T-helper 17 cell (primary cell): ENCODE results near the gene SLFNL1. TPM values are rescaled to one million over a fixed set of nuclear protein-coding genes. Genes with fewer than 3 reads are reported as not detected.
A peak's percentile ranks its signal among the peaks of the same experiment; 100 is the strongest.

Experiments
- ATAC-seq: fragments of 150-1000 bp; cut with Tn5 transposase; 2 replicates; pipeline ENCODE4 v1.10.0; 2021; ENCODE audit warnings: mild to moderate bottlenecking, moderate library complexity
- DNase-seq, 3 donors: peaks; one replicate each; pipeline versions ENCODE4 v3.0.0 to v3.0.0-alpha.2; 2020 to 2021
- H3K9me3 ChIP-seq: one replicate; pipeline ENCODE4 v1.7.0; 2013; ENCODE audit warnings: low read length, mild to moderate bottlenecking; ENCODE audit not compliant: control insufficient read depth, poor library complexity, severe bottlenecking
- H3K27ac Mint-ChIP-seq: one replicate; pipeline ENCODE4 v1.8.0; 2022; ENCODE audit warnings: mild to moderate bottlenecking, moderate library complexity, mixed read lengths
- H3K27me3 Mint-ChIP-seq: one replicate; pipeline ENCODE4 v1.8.0; 2022; ENCODE audit warnings: mixed read lengths
- H3K36me3 Mint-ChIP-seq: one replicate; pipeline ENCODE4 v1.8.0; 2022; ENCODE audit warnings: low read depth, mixed read lengths
- H3K4me1 Mint-ChIP-seq: one replicate; pipeline ENCODE4 v1.8.0; 2022; ENCODE audit warnings: mild to moderate bottlenecking, mixed read lengths
- H3K4me3 Mint-ChIP-seq: one replicate; pipeline ENCODE4 v1.8.0; 2022; ENCODE audit warnings: mild to moderate bottlenecking, moderate library complexity, mixed read lengths
- total RNA-seq, 4 donors: library from RNA in 2 of 4; stranded (reverse) in 2 of 4; gene quantifications; one replicate each; pipeline ENCODE4 v1.2.3 and lab custom pipeline; 2022 to 2026

SLFNL1 gene
- total RNA-seq (under 1 TPM; 0.18 to 0.22 TPM), total RNA-seq (lab: John Stamatoyannopoulos, UW) (0.30 to 0.58 reads per million in 2 donors)

- peak within 1 kb of the TSS; percentile 68 for H3K27ac Mint-ChIP-seq
- ATAC-seq, result peak; percentile 13
Measured at GRCh38 chr1:41021526-41022308, at the start of gene SLFNL1. TSS of gene SLFNL1 (minus strand) at chr1:41021725. CDS start at chr1:41020660, 1,065 bp downstream.

GRCh38 chr1:41056907-41057306 is 35.4 kb upstream of the SLFNL1 start:
- Mint-ChIP-seq H3K36me3 (peaks cover 10% of the 10 kb centered on the region), H3K27me3 (no peaks in the 10 kb centered on the region), H3K27ac (no peak overlapping the region), H3K4me1 (peaks cover 5% of the 10 kb centered on the region), H3K4me3 (no peak overlapping the region)
- no peaks in the 10 kb centered on the region for H3K9me3 ChIP-seq
- ATAC-seq (no peak), DNase-seq (no peak)

More at GRCh38 chr1:41021526-41022308, at the start of gene SLFNL1:
- Mint-ChIP-seq H3K4me1 (peaks cover 15% of the 10 kb centered on the region), H3K27me3 (no peaks in the 10 kb centered on the region), H3K36me3 (no peaks in the 10 kb centered on the region), H3K4me3 (no peak within 1 kb of the TSS)
- DNase-seq, result no peak
- H3K9me3 ChIP-seq, result no peaks in the 10 kb centered on the region

GRCh38 chr1:41053316-41053715 is 31.8 kb upstream of the SLFNL1 start:
- H3K27me3 Mint-ChIP-seq, result no peaks in the 10 kb centered on the region
- H3K4me3 Mint-ChIP-seq, result no peak overlapping the region
- H3K4me1 Mint-ChIP-seq, result peaks cover 9% of the 10 kb centered on the region
- H3K36me3 Mint-ChIP-seq, result peaks cover 12% of the 10 kb centered on the region
- DNase-seq, result no peak
- H3K27ac Mint-ChIP-seq, result no peak overlapping the region
- no peak for ATAC-seq
- no peaks in the 10 kb centered on the region for H3K9me3 ChIP-seq

GRCh38 chr1:41051022-41051421 is 29.5 kb upstream of the SLFNL1 start:
- H3K27me3 Mint-ChIP-seq, result no peaks in the 10 kb centered on the region
- no peak overlapping the region for H3K4me3 Mint-ChIP-seq
- no peak for DNase-seq
- H3K36me3 Mint-ChIP-seq, result peaks cover 8% of the 10 kb centered on the region
- no peaks in the 10 kb centered on the region for H3K9me3 ChIP-seq
- H3K4me1 Mint-ChIP-seq, result peaks cover 9% of the 10 kb centered on the region
- H3K27ac Mint-ChIP-seq, result peak overlapping the region; percentile 67
- no peak for ATAC-seq

- no peak overlapping the region for H3K27ac Mint-ChIP-seq
- H3K36me3 Mint-ChIP-seq, result peaks cover 7% of the 10 kb centered on the region
- ATAC-seq (no peak), DNase-seq (no peak)
- H3K4me3 Mint-ChIP-seq, result no peak overlapping the region
- peaks cover 21% of the 10 kb centered on the region for H3K4me1 Mint-ChIP-seq
- no peaks in the 10 kb centered on the region for H3K9me3 ChIP-seq
- no peaks in the 10 kb centered on the region for H3K27me3 Mint-ChIP-seq
Measured at GRCh38 chr1:41048540-41048939, 27.0 kb upstream of the SLFNL1 start.

GRCh38 chr1:41046347-41046775 is 24.8 kb upstream of the SLFNL1 start:
- no peak for DNase-seq
- H3K4me1 Mint-ChIP-seq, result peaks cover 22% of the 10 kb centered on the region
- peak overlapping the region; percentile 29 for H3K27ac Mint-ChIP-seq
- no peaks in the 10 kb centered on the region for H3K9me3 ChIP-seq
- no peak overlapping the region for H3K4me3 Mint-ChIP-seq
- no peaks in the 10 kb centered on the region for H3K27me3 Mint-ChIP-seq
- no peak for ATAC-seq
- peaks cover 10% of the 10 kb centered on the region for H3K36me3 Mint-ChIP-seq

- Mint-ChIP-seq H3K27me3 (no peaks in the 10 kb centered on the region), H3K36me3 (peaks cover 10% of the 10 kb centered on the region)
- ATAC-seq, result no peak
Measured at GRCh38 chr1:41045740-41046139, 24.2 kb upstream of the SLFNL1 start.

GRCh38 chr1:41044187-41044586 is 22.7 kb upstream of the SLFNL1 start:
- DNase-seq, result no peak
- Mint-ChIP-seq H3K4me1 (peaks cover 19% of the 10 kb centered on the region), H3K4me3 (no peak overlapping the region), H3K36me3 (peaks cover 8% of the 10 kb centered on the region), H3K27ac (peak overlapping the region; percentile 93), H3K27me3 (no peaks in the 10 kb centered on the region)
- H3K9me3 ChIP-seq, result no peaks in the 10 kb centered on the region
- ATAC-seq, result no peak

More at GRCh38 chr1:41045740-41046139, 24.2 kb upstream of the SLFNL1 start:
- no peaks in the 10 kb centered on the region for H3K9me3 ChIP-seq
- Mint-ChIP-seq H3K4me1 (peaks cover 22% of the 10 kb centered on the region), H3K4me3 (no peak overlapping the region), H3K27ac (no peak overlapping the region)
- DNase-seq, result no peak

GRCh38 chr1:41041614-41042270 is 20.2 kb upstream of the SLFNL1 start:
- Mint-ChIP-seq H3K4me3 (no peak overlapping the region), H3K36me3 (peaks cover 8% of the 10 kb centered on the region), H3K4me1 (peaks cover 16% of the 10 kb centered on the region), H3K27me3 (no peaks in the 10 kb centered on the region), H3K27ac (no peak overlapping the region)
- no peak for ATAC-seq
- no peak for DNase-seq
- no peaks in the 10 kb centered on the region for H3K9me3 ChIP-seq

- Mint-ChIP-seq H3K4me3 (no peak overlapping the region), H3K4me1 (peaks cover 4% of the 10 kb centered on the region), H3K27me3 (no peaks in the 10 kb centered on the region), H3K36me3 (peaks cover 6% of the 10 kb centered on the region), H3K27ac (no peak overlapping the region)
- no peaks in the 10 kb centered on the region for H3K9me3 ChIP-seq
- DNase-seq (no peak), ATAC-seq (no peak)
Measured at GRCh38 chr1:41038110-41038509, 16.6 kb upstream of the SLFNL1 start.

- Mint-ChIP-seq H3K4me3 (no peak overlapping the region), H3K4me1 (peaks cover 2% of the 10 kb centered on the region), H3K27ac (no peak overlapping the region)
Measured at GRCh38 chr1:41037116-41037903, 15.8 kb upstream of the SLFNL1 start.

GRCh38 chr1:41033272-41033671 is 11.7 kb upstream of the SLFNL1 start:
- H3K4me3 Mint-ChIP-seq, result no peak overlapping the region

More at GRCh38 chr1:41037116-41037903, 15.8 kb upstream of the SLFNL1 start:
- ATAC-seq (no peak), DNase-seq (no peak)
- Mint-ChIP-seq H3K27me3 (no peaks in the 10 kb centered on the region), H3K36me3 (peaks cover 3% of the 10 kb centered on the region)
- no peaks in the 10 kb centered on the region for H3K9me3 ChIP-seq

GRCh38 chr1:41032147-41032546 is 10.6 kb upstream of the SLFNL1 start:
- peaks cover 3% of the 10 kb centered on the region for H3K4me1 Mint-ChIP-seq

More at GRCh38 chr1:41033272-41033671, 11.7 kb upstream of the SLFNL1 start:
- Mint-ChIP-seq H3K4me1 (peaks cover 3% of the 10 kb centered on the region), H3K36me3 (peaks cover 5% of the 10 kb centered on the region), H3K27ac (no peak overlapping the region), H3K27me3 (no peaks in the 10 kb centered on the region)
- H3K9me3 ChIP-seq, result no peaks in the 10 kb centered on the region
- DNase-seq, result no peak
- no peak for ATAC-seq

More at GRCh38 chr1:41032147-41032546, 10.6 kb upstream of the SLFNL1 start:
- Mint-ChIP-seq H3K4me3 (no peak overlapping the region), H3K36me3 (peaks cover 7% of the 10 kb centered on the region), H3K27me3 (no peaks in the 10 kb centered on the region), H3K27ac (no peak overlapping the region)
- DNase-seq, result no peak
- ATAC-seq, result no peak
- H3K9me3 ChIP-seq, result no peaks in the 10 kb centered on the region
